NCI-H2171 (cell line): ENCODE results near the gene PSG1.
"Not testable (repeated sequence)": the region's sequence is repeated elsewhere in the genome, so short reads cannot be mapped to it uniquely, and the experiment has no call there.

Source experiments
- DNase-seq: peaks from one replicate; lab custom pipeline; 2025; lab: John Stamatoyannopoulos, UW

The PSG1 gene

DNA sequence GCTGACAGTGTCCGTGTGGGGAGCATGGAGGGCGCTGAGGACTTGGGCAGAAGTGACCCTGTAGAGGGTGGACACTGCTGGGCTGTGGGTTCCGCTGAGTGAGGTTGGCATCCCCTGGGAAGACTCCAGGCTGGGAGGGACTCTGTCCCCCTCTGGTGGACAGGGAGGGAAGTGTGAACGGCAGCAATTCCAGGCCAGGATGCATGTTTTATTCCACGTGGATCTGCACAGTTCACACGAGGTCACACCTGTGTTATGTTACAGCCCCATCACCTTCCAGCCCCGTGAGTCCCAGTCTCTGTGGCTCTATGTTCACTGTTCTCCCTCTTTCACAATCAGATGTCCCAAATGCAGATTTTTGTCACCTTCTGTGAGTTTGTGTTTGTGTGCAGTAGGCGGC, 1.8 kb upstream of the PSG1 start:
- not testable (repeated sequence) for DNase-seq

DNA sequence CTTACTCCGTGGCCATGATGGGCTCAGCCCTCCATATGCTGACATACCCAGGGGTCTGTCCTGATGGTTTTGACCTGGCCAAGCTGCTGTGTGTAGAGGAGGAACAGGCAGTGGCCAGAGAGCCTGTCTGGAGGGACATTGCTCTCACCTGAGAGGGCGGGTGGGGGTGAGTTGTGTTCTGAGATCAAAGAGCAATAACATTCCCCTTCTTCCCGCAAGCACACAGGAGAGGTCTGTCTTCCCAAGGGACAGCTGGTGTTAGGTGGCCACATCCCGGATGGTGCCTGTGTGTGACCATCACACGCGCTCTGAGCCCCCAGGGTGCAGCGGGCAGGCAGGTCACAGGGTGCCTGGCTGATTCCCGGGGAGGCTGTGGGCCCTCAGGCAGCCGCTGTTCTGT, 1.1 kb upstream of the PSG1 start:
- not testable (repeated sequence) for DNase-seq

DNA sequence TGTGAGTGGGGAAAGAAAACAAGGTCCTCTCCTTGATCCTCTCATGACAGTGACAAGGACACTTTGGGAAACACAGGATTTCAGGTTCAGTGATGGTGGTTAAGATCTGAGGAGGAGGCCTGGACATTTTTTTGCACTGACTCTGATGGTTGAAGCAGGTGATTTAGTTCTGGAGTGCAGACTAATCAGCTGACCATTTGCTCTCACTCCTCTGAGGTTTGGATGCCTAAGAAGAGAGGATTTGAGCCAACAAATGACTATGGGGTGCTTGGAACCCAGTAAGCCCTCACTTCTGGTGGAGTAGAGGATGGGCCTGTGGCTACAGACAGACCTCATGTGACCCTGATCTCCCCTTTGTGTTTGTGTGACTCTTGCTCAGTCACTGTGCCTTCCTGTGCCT, 2.9 kb downstream of the PSG1 start:
- not testable (repeated sequence) for DNase-seq

DNA sequence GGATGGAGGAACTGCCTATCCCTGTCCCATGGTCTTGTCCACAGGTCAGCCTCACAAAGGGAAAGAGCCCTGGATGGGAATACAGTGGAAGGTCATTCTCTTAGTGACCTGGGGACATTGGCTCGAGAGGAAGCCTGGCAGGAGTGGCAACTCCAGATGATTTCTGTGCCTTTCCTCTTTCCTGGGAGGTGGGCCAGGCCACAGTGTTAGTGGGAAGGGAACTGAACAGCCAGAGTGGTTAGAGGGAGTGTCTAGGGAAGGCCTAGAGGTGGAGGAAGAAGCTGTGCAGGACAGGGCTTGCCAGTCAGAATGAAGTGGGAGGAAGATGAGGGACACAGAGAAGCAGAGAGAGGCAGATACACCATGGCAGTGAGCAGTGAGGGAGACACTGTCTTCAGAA, 3.6 kb downstream of the PSG1 start:
- not testable (repeated sequence) for DNase-seq

DNA sequence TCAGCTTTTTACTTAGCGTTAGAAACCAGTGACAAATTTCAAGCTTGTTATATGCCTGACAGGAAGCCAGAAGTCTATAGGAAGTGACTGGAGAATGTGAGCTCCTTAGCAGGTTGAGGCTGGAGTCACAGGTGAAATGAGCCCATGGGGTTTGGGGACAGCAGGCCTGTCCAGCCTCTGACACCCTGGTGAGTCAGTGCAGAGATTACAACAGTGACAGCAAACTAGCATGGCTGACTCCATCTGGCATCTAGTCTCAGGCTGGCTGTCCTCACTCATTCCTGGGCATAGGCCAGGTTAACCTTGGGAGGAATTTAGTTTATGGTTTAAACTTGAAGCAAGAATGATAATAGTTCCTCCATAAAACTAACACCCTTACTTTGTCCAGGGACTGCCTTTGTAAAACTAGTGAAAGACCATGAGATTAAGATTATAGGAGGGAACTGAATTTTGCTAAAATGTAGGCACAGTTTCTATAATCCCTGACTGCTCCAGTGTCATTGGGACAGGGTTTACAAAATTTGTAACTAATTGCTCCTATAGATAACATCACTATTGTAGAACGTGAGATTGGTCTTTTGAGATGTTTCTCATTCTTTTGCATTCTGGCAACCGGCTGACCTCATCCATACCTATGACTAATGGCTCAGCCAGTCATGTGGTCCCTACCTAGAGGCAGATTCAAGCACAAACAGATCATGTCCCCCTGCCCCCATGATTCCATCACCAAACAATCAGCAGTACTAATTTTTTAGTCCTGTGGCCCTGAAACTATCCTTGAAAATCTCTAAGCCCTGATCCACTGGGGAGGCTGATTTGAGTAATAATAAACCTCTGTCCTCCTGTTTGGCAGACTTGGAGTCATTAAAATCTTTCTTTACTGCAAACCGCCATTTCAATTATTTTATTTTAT, 4.4 kb downstream of the PSG1 start:
- DNase-seq: not testable (repeated sequence)

DNA sequence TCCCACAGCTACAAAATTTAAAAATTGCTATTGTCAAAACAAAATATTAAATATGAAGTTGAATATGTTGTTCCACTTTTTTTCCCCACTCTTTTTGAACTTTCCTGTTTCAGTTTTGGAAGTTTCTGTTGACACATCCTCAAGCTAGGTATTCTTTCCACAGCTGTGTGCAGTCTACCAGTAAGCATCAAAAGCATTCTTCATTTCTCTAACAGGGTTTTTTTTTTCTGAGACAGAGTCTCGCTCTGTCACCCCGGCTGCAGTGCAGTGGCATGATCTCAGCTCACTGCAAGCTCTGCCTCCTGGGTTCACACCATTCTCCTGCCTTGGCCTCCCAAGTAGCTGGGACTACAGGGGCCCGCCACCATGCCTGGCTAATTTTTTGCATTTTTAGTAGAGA, 5.4 kb downstream of the PSG1 start:
- not testable (repeated sequence) for DNase-seq

DNA sequence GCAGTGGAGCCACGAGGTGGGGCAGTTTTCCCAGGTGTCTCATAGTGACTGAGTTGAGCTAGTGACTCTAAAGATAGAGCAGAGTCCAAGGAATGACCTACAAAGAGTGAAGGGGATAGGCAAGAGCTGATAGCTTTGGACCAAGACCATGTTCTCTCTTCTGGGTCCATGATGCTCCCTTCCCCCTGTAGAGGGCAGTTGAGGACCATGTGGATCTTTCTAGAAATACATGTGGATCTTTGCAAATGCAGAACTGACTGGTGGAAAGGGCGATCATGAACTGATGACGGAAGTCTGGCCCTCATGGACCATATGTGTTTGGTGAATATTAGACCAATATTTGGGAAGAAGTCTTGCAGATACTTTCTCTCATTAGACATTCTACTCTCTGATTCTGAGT, 6.9 kb downstream of the PSG1 start:
- no peak for DNase-seq

DNA sequence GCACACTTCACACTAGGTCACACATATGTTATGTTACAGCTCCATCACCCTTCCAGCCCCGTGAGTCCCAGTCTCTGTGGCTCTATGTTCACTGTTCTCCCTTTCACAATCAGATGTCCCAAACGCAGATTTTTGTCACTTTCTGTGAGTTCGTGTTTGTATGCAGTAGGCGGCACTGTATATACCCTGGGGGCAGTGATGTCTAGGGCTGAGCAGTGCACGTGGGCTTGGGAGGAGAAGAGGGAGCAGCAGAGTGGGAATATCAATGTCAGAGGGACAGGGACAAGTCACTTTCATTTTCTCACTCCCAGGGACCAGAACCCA, 22.0 kb downstream of the PSG1 start:
- DNase-seq: no peak

DNA sequence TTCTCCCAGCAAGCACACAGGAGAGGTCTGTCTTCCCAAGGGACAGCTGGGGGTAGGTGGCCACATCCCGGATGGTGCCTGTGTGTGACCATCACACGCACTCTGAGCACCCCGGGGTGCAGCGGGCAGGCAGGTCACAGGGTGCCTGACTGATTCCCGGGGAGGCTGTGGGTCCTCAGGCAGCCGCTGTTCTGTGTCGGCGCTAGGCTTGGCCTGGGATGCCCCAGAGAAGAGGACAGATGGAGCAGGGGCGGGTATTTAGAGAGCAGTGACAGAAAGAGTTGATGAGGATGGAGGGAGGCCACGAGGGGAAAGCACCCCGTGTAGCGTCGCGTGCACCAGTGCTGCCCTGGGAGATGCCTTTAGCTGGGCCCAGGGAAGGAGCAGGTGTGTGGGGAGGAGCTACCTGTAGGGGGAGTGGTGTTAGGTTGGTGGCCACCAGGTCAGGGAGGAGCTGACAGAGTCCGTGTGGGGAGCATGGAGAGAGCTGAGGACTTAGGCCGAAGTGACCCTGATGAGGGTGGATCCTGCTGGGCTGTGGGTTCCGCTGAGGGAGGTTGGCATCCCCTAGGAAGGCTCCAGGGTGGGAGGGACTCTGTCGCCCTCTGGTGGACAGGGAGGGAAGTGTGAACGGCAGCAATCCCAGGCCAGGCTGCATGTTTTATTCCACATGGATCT, 22.5 kb downstream of the PSG1 start:
- DNase-seq: not testable (repeated sequence)

DNA sequence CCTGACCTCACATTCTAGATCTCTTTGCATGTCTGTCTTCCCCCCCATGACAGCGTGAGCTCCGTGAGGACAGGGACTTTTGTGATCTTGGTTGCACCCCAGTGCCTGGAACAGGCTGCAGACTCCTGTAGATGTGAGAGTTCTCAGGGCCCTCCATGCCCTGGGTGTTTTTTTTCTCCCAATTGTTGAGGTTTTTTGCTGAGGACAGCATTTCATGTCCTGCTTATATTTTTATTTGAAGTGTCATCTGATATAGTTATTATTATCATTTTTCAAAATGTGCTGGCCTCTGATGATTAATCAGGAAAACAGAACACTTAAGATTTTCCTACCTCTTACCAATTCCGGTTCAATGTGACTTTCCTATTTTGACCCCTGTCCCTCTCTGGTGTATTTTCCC, 24.8 kb downstream of the PSG1 start:
- DNase-seq: not testable (repeated sequence)

DNA sequence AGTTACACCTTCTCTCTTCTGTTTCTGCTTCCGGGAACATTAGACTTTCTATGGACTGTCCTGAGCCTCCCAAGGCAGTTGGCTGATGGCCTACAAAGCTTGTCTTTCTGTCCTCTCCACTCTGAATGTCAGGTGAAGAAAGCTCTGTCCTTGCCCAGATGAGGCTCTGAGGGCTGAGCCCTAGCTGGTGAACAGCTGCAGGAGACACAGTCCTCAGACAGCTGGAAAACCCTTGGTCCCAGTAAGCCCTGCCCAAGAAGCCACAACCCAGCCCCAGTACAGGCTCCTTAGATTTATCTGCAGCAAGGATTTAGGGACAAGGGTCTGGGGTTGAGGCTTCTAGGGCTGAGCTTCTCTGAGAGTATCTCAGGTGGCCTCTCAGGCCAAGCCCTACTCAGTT, 26.3 kb downstream of the PSG1 start:
- not testable (repeated sequence) for DNase-seq

DNA sequence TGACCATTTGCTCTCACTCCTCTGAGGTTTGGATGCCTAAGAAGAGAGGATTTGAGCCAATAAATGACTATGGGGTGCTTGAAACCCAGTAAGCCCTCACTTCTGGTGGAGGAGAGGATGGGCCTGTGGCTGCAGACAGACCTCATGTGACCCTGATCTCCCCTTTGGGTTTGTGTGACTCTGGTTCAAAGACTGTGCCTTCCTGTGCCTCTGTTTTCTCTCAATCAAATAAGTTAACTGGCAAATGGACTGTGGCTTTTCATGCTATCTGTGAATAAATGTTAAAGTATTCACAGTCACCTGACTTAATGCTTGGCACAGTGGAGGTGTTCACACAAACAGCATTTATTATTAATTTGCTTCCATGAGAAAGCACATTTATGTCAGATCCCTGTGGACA, 26.7 kb downstream of the PSG1 start:
- DNase-seq: not testable (repeated sequence)

DNA sequence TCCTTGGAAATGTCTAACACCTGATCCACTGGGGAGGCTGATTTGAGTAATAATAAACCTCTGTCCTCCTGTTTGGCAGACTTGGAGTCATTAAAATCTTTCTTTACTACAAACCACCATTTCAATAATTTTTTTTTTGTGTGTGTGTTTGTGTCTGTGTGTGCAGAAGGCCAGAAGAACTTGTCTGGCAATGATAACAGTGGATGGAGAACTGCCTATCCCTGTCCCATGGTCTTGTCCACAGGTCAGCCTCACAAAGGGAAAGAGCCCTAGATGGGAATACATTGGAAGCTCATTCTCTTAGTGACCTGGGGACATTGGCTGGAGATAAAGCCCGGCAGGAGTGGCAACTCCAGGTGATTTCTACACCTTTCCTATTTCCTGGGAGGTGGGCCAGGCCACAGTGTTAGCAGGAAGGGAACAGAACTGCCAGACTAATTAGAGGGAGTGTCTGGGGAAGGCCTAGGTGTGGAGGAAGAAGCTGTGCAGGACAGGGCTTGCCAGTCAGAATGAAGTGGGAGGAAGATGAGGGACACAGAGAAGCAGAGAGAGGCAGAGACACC, 27.7 kb downstream of the PSG1 start:
- DNase-seq: not testable (repeated sequence)

DNA sequence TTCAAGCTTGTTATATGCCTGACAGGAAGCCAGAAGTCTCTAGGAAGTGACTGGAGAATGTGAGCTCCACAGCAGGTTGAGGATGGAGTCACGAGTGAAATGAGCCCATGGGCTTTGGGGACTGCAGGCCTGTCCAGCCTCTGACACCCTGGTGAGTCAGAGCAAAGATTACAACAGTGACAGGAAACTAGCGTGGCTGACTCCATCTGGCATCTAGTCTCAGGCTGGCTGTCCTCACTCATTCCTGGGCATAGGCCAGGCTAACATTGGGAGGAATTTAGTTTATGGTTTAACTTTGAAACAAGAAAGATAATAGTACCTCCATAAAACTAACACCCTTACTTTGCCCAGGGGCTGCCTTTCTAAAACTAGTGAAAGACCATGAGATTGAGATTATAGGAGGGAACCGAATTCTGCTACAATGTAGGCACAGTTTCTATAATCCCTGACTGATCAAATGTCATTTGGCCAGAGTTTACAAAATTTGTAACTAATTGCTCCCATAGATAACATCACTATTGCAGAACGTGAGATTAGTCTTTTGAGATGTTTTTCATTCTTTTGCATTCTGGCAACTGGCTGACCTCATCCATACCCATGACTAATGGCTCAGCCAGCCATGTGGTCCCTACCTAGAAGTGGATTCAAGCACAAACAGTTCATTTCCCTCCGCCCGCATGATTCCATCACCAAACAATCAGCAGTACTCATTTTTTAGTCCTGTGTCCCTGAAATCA, 28.4 kb downstream of the PSG1 start:
- no peak for DNase-seq

DNA sequence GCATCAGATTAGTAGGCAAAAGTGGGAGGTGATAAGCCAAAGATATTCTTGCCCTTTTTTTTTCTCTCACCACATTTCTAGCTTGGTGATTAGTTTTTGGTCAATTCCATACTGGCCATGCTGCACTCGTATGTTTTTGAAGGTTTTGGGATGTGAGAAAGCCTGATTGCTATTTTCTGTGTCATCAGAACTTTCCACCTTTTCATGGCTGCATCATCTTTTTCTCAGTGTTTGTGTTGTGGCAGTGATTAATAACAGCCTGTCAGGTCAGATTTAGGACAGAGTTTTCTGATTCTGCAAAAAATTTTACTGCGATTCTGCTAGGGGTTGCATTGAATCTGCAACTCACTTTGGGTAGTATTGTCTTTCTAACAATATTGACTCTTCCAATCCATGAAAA, 32.9 kb downstream of the PSG1 start:
- DNase-seq: no peak

DNA sequence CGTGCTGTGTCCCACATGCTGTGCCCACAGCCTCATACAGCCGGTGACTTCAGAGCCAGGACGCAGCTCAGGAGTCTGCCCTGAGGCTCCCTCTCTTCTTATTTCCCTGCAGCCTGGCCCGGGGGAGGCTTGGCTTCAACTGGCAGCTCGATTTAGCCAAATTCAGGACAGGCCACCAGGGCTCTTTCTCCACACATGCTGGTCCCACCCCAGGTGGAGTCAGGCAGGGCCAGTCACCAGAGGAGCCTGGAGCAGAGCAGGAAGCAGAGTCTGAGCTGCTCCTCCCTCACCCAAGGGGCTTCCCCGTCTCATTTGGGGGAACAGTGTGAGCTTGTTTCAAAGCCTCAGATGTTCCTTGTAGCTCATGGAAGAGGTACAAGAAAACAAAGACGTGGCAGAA, 35.9 kb downstream of the PSG1 start:
- DNase-seq: not testable (repeated sequence)

DNA sequence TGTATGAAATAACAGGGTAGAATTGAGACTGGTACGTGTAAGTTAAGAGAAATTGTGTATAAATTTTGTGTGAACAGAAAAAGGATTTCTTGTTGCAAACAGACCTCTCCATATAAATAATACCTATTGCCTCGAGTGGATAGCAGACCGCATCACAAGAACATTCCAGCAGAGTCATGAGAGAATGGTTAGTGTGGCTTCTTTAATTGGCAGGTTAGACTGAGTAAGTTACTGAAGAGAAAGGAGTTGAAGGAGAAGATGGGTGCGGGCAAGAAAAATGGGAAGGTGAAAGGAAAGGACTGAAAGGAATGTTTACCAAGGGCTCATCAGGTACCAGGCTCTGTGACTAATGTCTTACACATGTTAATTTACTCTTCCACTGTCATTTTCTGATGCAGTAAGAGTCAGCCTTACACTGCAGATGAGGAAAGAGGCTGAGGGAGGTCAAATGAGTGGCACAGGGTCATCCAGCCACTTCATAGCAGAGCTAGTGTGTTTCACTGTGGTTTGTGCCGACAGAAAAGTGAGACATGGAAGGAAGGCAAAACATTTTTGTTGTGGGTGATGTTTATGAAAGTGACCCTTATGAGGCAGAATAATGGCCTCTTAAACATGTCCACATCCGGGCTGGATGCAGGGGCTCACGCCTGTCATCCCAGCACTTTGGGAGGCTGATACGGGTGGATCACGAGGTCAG, 46.6 kb downstream of the PSG1 start:
- DNase-seq: not testable (repeated sequence)

DNA sequence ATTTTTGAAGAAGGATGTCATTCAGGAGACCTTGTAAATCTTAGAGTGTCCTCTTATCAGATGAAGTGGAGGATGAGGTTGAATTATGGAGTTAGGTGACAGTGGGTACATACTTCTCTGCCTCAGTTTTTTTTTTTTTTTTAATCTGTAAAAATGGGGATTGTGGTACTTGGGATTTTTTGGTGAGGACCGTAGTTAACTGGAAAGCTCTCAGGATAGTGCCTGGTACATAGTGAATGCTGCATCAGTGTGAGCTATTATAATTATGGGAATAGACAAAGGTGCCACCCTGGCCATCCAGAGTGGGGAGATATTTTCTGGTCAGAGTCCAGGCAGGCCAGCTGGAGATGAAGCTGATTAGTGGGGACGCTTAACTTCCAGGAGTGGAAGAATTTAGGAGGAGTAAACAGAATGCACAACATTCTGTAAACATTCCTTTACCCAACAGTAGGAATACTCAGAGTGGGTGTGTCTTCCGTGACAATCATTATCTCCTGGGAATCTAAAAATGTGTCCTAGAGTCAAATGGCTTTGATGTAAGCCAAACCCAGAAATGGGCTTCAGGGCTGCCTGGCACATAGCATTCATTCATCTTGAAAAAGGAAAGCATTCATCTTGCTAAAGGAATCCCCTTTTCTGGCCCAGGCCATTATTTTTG, 47.4 kb downstream of the PSG1 start:
- not testable (repeated sequence) for DNase-seq

DNA sequence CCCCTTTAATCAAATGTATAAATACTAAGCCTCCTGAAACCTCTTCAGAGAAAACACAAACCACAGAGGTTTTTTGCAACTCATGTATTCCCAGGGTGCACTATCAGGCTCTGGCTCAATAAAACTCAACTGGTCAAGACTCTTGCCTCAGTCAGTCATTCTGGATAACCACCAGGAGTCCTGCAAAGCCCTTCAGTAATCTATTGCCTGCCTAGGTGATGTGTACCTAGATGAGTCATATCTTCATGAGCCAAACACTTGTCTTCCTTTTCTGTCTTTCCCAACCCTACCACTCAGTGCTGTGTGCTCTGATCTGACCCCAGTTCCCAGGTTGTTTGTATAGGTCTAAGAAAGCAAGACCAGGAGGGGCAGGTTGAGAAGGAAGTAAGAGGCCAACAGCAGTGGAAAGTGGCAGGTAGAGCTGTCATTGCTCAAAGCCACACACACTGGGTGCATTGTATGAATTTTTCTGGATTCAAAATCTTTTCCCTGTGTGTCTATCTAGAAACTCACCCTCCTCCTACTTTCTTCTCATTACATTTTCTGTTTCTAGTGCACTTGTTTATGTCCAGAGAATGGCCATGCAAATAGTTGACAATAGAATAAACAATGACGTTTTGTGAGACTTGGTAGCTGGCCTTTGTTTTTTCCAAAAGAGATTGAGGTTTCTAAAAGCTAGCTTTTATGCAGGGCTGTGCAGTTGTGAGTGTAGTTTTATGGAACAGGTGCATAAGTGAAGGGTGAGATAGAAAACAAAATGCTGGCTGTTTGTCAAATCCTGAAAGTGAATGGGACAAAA, 48.1 kb downstream of the PSG1 start:
- DNase-seq: no peak

DNA sequence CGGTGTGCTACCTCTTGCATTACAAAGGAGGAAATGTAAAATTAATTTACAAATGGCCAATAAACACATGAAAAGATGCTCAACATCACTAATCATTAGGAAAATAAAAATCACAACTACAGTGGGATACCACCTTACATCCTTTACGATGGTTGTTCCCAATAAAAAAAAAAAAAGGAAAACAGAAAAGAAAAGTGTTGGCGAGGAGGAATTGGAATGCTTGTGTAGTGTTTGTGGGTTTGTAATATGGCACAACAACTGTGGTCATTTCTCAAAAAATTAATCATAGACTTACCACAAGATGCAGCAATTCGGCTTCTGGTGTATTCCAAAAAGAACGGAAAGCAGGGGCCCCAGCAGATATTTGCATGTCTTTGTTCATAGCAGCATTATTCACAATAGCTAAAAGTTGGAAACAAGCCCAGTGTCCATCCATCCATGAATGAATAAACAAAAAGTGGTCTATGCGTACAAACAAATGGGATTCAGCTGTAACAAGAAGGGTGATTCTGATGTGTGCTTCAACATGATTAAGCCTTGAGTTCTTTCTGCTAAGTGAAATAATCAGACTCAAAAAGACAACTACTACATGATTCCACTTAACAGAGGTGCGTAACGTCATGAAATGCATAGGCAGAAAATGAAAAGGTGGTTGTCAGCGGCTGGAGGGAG, 58.1 kb downstream of the PSG1 start:
- DNase-seq: not testable (repeated sequence)
